22Rv1 (cell line): ENCODE data around the gene USP30.

ENCODE experiments used
- ZFX ChIP-seq: fragments of 450-650 bp; IDR thresholded peaks from 2 replicates; pipeline ENCODE4 v1.6.1; 2017; ENCODE audit warnings: antibody characterized with exemption, borderline replicate concordance
- TF ChIP-seq, protein P1 (sequence below): fragments of 450-650 bp; IDR thresholded peaks from 2 replicates; pipeline ENCODE4 v1.5.1; 2017; ENCODE audit warnings: mild to moderate bottlenecking

DNA sequence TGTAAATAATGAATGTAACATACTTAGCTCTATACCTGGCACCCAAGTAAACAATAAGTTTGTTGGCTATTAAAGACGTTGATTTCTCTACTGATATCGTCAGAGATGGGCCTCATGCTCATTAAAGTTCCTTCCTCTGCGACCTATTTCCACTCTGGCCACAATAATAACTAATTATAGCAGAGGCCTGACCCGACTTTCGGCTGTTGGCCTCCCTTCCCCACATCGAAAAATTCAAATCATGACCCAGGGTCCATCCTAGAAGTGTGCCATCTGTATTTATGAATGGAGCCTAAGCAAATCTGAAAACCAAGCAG lies 321 bp upstream of the USP30 start:
- TF ChIP-seq, protein P1, sequence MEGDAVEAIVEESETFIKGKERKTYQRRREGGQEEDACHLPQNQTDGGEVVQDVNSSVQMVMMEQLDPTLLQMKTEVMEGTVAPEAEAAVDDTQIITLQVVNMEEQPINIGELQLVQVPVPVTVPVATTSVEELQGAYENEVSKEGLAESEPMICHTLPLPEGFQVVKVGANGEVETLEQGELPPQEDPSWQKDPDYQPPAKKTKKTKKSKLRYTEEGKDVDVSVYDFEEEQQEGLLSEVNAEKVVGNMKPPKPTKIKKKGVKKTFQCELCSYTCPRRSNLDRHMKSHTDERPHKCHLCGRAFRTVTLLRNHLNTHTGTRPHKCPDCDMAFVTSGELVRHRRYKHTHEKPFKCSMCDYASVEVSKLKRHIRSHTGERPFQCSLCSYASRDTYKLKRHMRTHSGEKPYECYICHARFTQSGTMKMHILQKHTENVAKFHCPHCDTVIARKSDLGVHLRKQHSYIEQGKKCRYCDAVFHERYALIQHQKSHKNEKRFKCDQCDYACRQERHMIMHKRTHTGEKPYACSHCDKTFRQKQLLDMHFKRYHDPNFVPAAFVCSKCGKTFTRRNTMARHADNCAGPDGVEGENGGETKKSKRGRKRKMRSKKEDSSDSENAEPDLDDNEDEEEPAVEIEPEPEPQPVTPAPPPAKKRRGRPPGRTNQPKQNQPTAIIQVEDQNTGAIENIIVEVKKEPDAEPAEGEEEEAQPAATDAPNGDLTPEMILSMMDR = no peak
- no peak for TF ChIP-seq ZFX
